Smooth muscle cell of bladder (primary cell): Measurements from ENCODE around the gene NGF. TPM values are rescaled to one million over a fixed set of nuclear protein-coding genes. Genes with fewer than 3 reads are reported as not detected.

Source experiments
- total RNA-seq: library from RNA; depleted of rRNA; stranded (reverse); fragments of >200 nt; gene quantifications from 2 replicates; pipeline ENCODE4 v1.2.3, GENCODE V29; 2014

Gene NGF
- total RNA-seq, result 7.2 and 8.1 TPM in 2 replicates

GRCh38 chr1:115337633-115338456, at the start of gene NGF:
Gene NGF (minus strand): TSS chr1:115338249. CDS start chr1:115286795, 51,454 bp downstream.

Other genes starting within 250 kb of the NGF start
- 3.5 and 34.8 TPM in 2 replicates for gene TSPAN2, start 248.7 kb downstream of the NGF start, total RNA-seq